Stimulated activated CD8-positive, alpha-beta memory T cell treated with anti-CD3 and anti-CD28 coated beads, Interleukin-12 subunit alpha, Interleukin-12 subunit beta, amount 100 ng/mL, for 24 hours (primary cell): ENCODE results near the gene EXOC5.

Experiments used
- DNase-seq: peaks from one replicate; pipeline ENCODE4 v3.0.0-alpha.2; 2020; ENCODE audit errors: extremely low read depth

EXOC5 gene

DNA sequence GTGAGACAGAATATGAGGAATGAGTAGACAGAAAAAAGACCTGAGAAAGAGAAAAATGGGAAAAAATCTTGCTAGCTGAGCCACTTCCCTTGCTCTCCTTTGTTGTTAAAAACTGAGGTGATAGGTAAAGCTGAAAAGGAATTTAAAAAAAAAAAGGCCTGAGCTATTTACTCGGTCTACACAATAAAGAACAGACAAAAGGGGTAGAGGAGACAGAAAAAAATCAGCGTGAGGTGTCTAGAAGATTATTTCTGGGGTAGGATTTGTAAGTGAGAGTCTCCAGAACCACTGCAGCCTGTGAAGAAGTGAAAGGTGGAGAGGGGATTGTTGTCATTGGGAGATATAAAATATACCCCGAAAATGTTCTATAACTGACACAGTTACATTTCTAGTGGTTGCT lies 98.8 kb downstream of the EXOC5 start:
- DNase-seq = no peak

DNA sequence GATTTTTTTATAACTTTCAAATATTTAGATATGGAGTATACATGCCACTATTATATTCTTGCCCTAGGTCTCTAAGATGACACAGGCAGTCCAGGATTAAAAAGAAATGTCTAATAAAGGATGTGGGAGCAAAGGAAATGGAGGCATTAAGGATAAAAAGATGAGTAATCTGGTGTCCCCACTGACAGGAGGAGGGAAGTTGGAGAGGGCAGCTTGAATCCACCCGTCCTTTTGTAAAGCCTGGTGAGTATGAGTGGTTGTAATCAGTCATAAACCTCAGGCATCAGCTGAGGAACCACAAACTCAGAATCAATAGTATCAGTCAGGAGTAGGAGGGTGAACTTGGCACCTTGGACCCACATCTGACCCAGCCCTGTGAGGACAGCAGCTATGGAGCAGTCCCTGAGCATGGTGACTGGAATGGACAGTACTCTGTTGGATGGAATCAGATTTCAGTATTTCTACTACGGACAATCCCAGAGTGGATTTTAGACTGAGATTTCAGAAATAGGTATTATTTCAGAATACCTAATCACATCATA lies 100.5 kb downstream of the EXOC5 start:
- no peak for DNase-seq

DNA sequence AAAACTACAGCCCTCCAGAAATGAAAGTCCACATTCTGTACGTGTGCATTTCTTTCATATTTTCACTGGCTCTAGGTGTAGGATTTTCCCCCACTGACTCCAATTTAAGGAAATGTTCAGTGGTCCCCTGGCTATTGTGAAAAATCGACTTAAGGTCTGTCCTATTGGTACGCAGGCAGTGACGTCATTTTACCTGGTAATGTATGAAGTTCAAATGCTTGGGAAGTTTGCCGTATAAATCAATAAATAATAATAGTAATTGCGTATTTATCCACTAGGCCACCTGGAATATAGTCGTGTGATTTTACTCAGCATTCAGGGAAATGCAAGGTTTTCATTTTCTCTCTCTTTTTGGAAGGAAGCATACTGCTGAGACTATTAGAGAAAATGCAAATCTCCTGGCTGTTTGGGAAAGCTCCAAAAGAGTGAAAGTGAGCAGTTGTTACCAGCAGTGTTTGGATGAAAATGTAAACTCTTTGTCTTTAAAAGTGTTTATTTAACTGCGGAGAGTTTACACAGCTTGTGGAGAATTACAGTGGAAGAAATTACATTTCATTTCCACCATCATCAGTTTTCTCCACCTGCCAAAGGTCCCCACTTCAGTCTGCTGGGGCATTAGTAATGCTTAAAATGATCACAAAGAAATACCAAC lies 107.0 kb downstream of the EXOC5 start:
- DNase-seq = no peak

DNA sequence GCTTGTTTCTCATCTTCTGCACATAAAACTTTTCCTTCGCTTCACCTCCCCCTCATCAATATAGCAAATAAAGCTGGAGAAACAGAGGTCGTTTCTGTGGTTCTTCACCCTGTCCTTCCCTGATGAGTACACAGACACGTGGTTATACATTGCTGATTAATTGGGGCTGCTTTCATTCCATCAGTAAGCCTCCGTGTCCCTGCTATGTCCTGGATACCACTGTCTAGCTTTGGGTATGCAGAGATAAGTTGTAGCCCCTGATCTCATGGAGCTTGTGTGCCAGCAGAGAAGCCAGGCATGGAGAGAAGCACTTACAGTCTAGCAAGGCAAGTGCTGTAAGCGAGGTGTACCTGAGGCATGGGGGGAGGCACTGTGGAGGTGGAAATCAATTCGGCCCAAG lies 108.4 kb downstream of the EXOC5 start:
- DNase-seq = no peak

DNA sequence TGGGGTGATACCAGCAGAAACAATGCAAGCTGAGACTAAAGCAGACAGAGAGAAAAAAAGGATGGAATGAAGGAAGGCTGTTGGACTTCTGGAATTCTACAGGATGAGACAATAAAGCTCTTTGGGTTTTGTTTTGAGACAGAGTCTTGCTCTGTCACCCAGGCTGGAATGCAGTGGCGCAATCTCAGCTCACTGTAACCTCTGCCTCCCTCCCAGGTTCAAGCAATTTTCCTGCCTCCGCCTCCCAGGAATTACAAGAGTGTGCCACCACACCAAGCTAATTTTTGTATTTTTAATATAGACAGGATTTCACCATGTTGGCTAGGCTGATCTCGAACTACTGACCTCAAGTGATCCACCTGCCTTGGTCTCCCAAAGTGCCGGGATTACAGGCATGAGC lies 115.4 kb downstream of the EXOC5 start:
- no peak for DNase-seq
